GM12865 (cell line): ENCODE data around the gene ILF2.

ENCODE experiments used
- DNase-seq: peaks from one replicate; pipeline ENCODE4 v3.0.0; 2010; ENCODE audit warnings: low read depth
- H3K4me3 ChIP-seq: 2 replicates; pipeline ENCODE4 v1.5.1; 2011; ENCODE audit warnings: mild to moderate bottlenecking, low read depth, low read length, control low read depth
- CTCF ChIP-seq: IDR thresholded peaks from 2 replicates; pipeline ENCODE4 v1.5.1; 2011; ENCODE audit warnings: low read length, control low read depth, low read depth, inconsistent platforms; ENCODE audit not compliant: insufficient read depth; ENCODE audit errors: missing control alignments

The ILF2 gene

GRCh38 chr1:153649863-153650235, 20.9 kb downstream of the ILF2 start:
- TF ChIP-seq CTCF: no peak
- no peak overlapping the region for H3K4me3 ChIP-seq
- DNase-seq: no peak

- H3K4me3 ChIP-seq: no peak overlapping the region
- no peak for TF ChIP-seq CTCF
- DNase-seq: no peak
Measured at GRCh38 chr1:153649137-153649862, 21.5 kb downstream of the ILF2 start.

- no peak for DNase-seq
- no peak for TF ChIP-seq CTCF
Measured at GRCh38 chr1:153648000-153648643, 22.7 kb downstream of the ILF2 start.

GRCh38 chr1:153647346-153647714, 23.5 kb downstream of the ILF2 start:
- no peak overlapping the region for H3K4me3 ChIP-seq
- no peak for DNase-seq
- no peak for TF ChIP-seq CTCF

More at GRCh38 chr1:153648000-153648643, 22.7 kb downstream of the ILF2 start:
- no peak overlapping the region for H3K4me3 ChIP-seq

- no peak overlapping the region for H3K4me3 ChIP-seq
- no peak for TF ChIP-seq CTCF
- no peak for DNase-seq
Measured at GRCh38 chr1:153646672-153647345, 24.0 kb downstream of the ILF2 start.

- no peak overlapping the region for H3K4me3 ChIP-seq
- no peak for DNase-seq
- no peak for TF ChIP-seq CTCF
Measured at GRCh38 chr1:153643816-153644215, 27.0 kb downstream of the ILF2 start.

- no peak for DNase-seq
- H3K4me3 ChIP-seq: no peak overlapping the region
Measured at GRCh38 chr1:153643100-153643499, 27.7 kb downstream of the ILF2 start.

More at GRCh38 chr1:153643100-153643499, 27.7 kb downstream of the ILF2 start:
- TF ChIP-seq CTCF: no peak
